ENCODE results near the gene KDM6A. TPM values are rescaled to one million over a fixed set of nuclear protein-coding genes. Genes with fewer than 3 reads are reported as not detected.

The KDM6A gene
- total RNA-seq, 1 experiment from 2014 or later = 42.8 TPM

DNA sequence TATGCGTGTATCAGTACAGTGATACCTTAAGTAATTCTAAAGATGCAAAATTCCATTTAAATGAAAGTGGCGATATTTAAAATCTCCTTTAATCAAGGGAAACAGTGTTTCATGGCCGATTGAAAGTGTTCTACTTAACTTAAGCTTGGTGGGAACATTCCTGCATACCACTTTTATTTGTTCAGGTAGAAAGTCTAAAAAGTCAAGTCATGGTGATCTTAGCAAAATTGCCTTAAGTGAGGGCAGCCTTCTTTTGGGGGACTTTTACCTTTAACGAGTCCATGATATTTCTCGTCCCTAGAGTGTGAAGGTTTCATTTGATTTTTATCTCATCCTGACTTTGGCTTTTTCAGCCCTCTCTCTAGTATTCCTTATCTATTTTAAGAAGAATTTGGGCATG lies 149.2 kb downstream of the KDM6A start:
- Histone ChIP-seq H3K4ac (ENCODE audit: low read depth, low read length) (no peak overlapping the region), H2BK12ac (ENCODE audit: insufficient read length, low read depth, low read length) (no peak overlapping the region), H3T11ph (ENCODE audit: low read length) (no peak overlapping the region), H4K8ac (replicated peaks; ENCODE audit: insufficient read length, low read depth, low read length) (no peak overlapping the region), H4K91ac (ENCODE audit: insufficient read length, low read depth, low read length) (no peak overlapping the region), H4K20me1 (ENCODE audit: control insufficient read depth, insufficient read depth, insufficient read length) (no peaks in the 10 kb centered on the region), H3K23me2 (ENCODE audit: insufficient read length, low read depth, low read length, poor library complexity, severe bottlenecking) (no peaks in the 10 kb centered on the region), H3K27me3 (ENCODE audit: insufficient read depth, low read length) (no peaks in the 10 kb centered on the region), H2BK15ac (ENCODE audit: low read depth, low read length) (no peak overlapping the region), H3K4me2 (ENCODE audit: insufficient read depth, insufficient read length, low read length) (no peak overlapping the region), H3K18ac (ENCODE audit: insufficient read length, low read depth, low read length) (no peak overlapping the region), H2BK20ac (ENCODE audit: low read depth, low read length, poor library complexity, severe bottlenecking) (no peak overlapping the region), H3K56ac (ENCODE audit: insufficient read length, low read depth, low read length) (no peak overlapping the region), H3K79me1 (ENCODE audit: insufficient read depth, low read depth, low read length, poor library complexity, severe bottlenecking) (no peaks in the 10 kb centered on the region), H2AK5ac (ENCODE audit: insufficient read length, low read length) (no peak overlapping the region), H3K4me1 (ENCODE audit: insufficient read depth, low read length) (no peaks in the 10 kb centered on the region; the same call in 1 of the 2 replicates), H3K27ac (ENCODE audit: insufficient read length, low read depth, low read length) (no peak overlapping the region), H2BK120ac (ENCODE audit: low read depth, low read length, poor library complexity, severe bottlenecking) (no peak overlapping the region), H3K14ac (ENCODE audit: insufficient read depth, low read length) (no peak overlapping the region), H3K23ac (ENCODE audit: insufficient read length, low read depth, low read length) (no peak overlapping the region), H2BK5ac (ENCODE audit: insufficient read length, low read length) (no peak overlapping the region), H2AFZ (ENCODE audit: low read length) (no peak overlapping the region), H4K5ac (ENCODE audit: insufficient read length, low read depth, low read length) (no peak overlapping the region), H3K9ac (ENCODE audit: extremely low read depth, insufficient read length, low read length) (no peak overlapping the region), H3K79me2 (ENCODE audit: insufficient read depth, low read length) (peaks cover 20% of the 10 kb centered on the region; the same call in 1 of the 2 replicates), H3K9me3 (ENCODE audit: control insufficient read depth, low read depth, low read length) (peaks cover 3% of the 10 kb centered on the region)
- Mint-ChIP-seq H3K27me3 (ENCODE audit: low read depth) (no peaks in the 10 kb centered on the region; the same call in 1 of the 2 replicates), H3K36me3 (ENCODE audit: insufficient read depth in 1 of 3, low read depth in 3 of 3) (peaks cover 0 to 14% (median 6%) of the 10 kb centered on the region in 3 experiments; a peak in 4 of 7 replicates), H3K4me3 (no peak overlapping the region), H3K9me3 (peaks cover 50 to 52% of the 10 kb centered on the region in 2 experiments), H3K4me1 (peaks cover 11 to 23% of the 10 kb centered on the region in 2 experiments), H3K27ac (no peak overlapping the region)
- WGBS (ENCODE audit: extremely low coverage, insufficient read length, low lambda C conversion rate) = no CpG with 5 or more reads among the region's 5 CpGs
- TF ChIP-seq CTCF (conservative IDR thresholded peaks at IDR 0.05) = no peak
- no peak for DNase-seq
